IMR-90 (cell line): ENCODE measurements around the gene GPRC5C. TPM values are rescaled to one million over a fixed set of nuclear protein-coding genes. Genes with fewer than 3 reads are reported as not detected.

ENCODE experiments used
- ATAC-seq: fragments of 200-7000 bp; cut with Tn5 transposase; 2 replicates; pipeline ENCODE4 v1.9.1; 2020; ENCODE audit warnings: low read depth, mild to moderate bottlenecking, moderate library complexity
- BruUV-seq: library from RNA; stranded (reverse); fragments of 400-500 nt; replicated peaks from 2 replicates; lab custom pipeline; 2021; lab: Mats Ljungman, UMichigan
- CTCF ChIA-PET: fragments of 300-600 bp; formaldehyde crosslinking; extraction: SDS; loops from one replicate; lab custom pipeline; 2021; ENCODE audit warnings: antibody characterized with exemption; lab: Yijun Ruan, JAX
- POLR2A ChIA-PET: fragments of 300-600 bp; sonication (Branson Sonifier 250); formaldehyde crosslinking; loops from one replicate; lab custom pipeline; 2022; ENCODE audit warnings: antibody characterized with exemption; ENCODE audit not compliant: unreplicated experiment; lab: Charles Lee
- DNase-seq: peaks from one replicate; pipeline ENCODE4 v3.0.0; 2013
- H2AFZ ChIP-seq: replicated peaks from 2 replicates; pipeline ENCODE3; 2013; ENCODE audit warnings: low read length, mild to moderate bottlenecking; ENCODE audit not compliant: poor library complexity
- H2AK5ac ChIP-seq: 2 replicates; pipeline ENCODE4 v1.6.1; 2013; ENCODE audit warnings: low read depth, low read length, inconsistent platforms
- H2AK9ac ChIP-seq: replicated peaks from 2 replicates; pipeline ENCODE3; 2013; ENCODE audit warnings: mild to moderate bottlenecking, low read depth, low read length, moderate library complexity; ENCODE audit not compliant: poor library complexity
- H2BK120ac ChIP-seq: 2 replicates; pipeline ENCODE4 v1.6.1; 2013; ENCODE audit warnings: low read depth, low read length, inconsistent platforms
- H2BK15ac ChIP-seq: 3 replicates; pipeline ENCODE4 v1.6.1; 2013; ENCODE audit warnings: low read depth, low read length, inconsistent platforms
- H2BK20ac ChIP-seq: 2 replicates; pipeline ENCODE4 v1.6.1; 2013; ENCODE audit warnings: low read depth, mild to moderate bottlenecking, inconsistent platforms, low read length, moderate library complexity
- H2BK5ac ChIP-seq: 2 replicates; pipeline ENCODE4 v1.6.1; 2013; ENCODE audit warnings: mild to moderate bottlenecking, low read depth, low read length, inconsistent platforms; ENCODE audit not compliant: poor library complexity, severe bottlenecking
- H3K14ac ChIP-seq: replicated peaks from 2 replicates; pipeline ENCODE4 v1.6.1; 2013; ENCODE audit warnings: low read depth, low read length, inconsistent platforms
- H3K18ac ChIP-seq: 2 replicates; pipeline ENCODE4 v1.6.1; 2013; ENCODE audit warnings: low read depth, low read length, control low read depth
- H3K23ac ChIP-seq: 2 replicates; pipeline ENCODE4 v1.6.1; 2013; ENCODE audit warnings: low read depth, low read length, inconsistent platforms
- H3K27ac ChIP-seq: 2 replicates; pipeline ENCODE4 v1.5.1; 2013; ENCODE audit warnings: mild to moderate bottlenecking, control low read depth, low read length; ENCODE audit not compliant: insufficient read depth
- H3K27me3 ChIP-seq: 2 replicates; pipeline ENCODE4 v1.6.1; 2013; ENCODE audit warnings: low read length; ENCODE audit not compliant: control insufficient read depth, insufficient read depth
- H3K36me3 ChIP-seq: 2 replicates; pipeline ENCODE4 v1.6.1; 2013; ENCODE audit warnings: low read length, mixed read lengths; ENCODE audit not compliant: control insufficient read depth, insufficient read depth
- H3K4ac ChIP-seq: 2 replicates; pipeline ENCODE4 v1.6.1; 2013; ENCODE audit warnings: low read depth, low read length, inconsistent platforms
- H3K4me1 ChIP-seq: 2 replicates; pipeline ENCODE4 v1.6.1; 2013; ENCODE audit warnings: low read length, mixed read lengths; ENCODE audit not compliant: control insufficient read depth, insufficient read depth
- H3K4me2 ChIP-seq: 2 replicates; pipeline ENCODE4 v1.6.1; 2013; ENCODE audit warnings: low read depth, mild to moderate bottlenecking, control low read depth, low read length, moderate library complexity
- H3K4me3 ChIP-seq: 2 replicates; pipeline ENCODE4 v1.5.1; 2013; ENCODE audit warnings: low read depth, mild to moderate bottlenecking, control low read depth, low read length, moderate library complexity; ENCODE audit not compliant: insufficient read depth
- H3K56ac ChIP-seq: 2 replicates; pipeline ENCODE4 v1.6.1; 2013; ENCODE audit warnings: low read length, inconsistent platforms; ENCODE audit not compliant: insufficient read depth; ENCODE audit errors: extremely low read depth
- H3K79me1 ChIP-seq, 2 experiments: 2 replicates each; pipeline ENCODE4 v1.6.1; 2013; ENCODE audit warnings: low read length in 2 of 2, inconsistent platforms in 1 of 2, low read depth in 1 of 2
- H3K9ac ChIP-seq: 2 replicates; pipeline ENCODE4 v1.6.1; 2013; ENCODE audit warnings: low read depth, low read length, control low read depth
- H3K9me1 ChIP-seq: 2 replicates; pipeline ENCODE4 v1.6.1; 2013; ENCODE audit warnings: low read length, inconsistent platforms; ENCODE audit not compliant: insufficient read depth
- H3K9me3 ChIP-seq: 2 replicates; pipeline ENCODE4 v1.6.1; 2013; ENCODE audit warnings: low read length; ENCODE audit not compliant: control insufficient read depth, insufficient read depth
- H4K20me1 ChIP-seq: 2 replicates; pipeline ENCODE4 v1.6.1; 2013; ENCODE audit warnings: low read length, inconsistent platforms; ENCODE audit not compliant: insufficient read depth
- H4K5ac ChIP-seq: 2 replicates; pipeline ENCODE4 v1.6.1; 2013; ENCODE audit warnings: mild to moderate bottlenecking, low read depth, low read length, control low read depth
- H4K8ac ChIP-seq, 2 experiments: 2 replicates each; pipeline ENCODE4 v1.6.1; 2013; ENCODE audit warnings: low read depth in 2 of 2, low read length in 2 of 2, control low read depth in 1 of 2, inconsistent platforms in 1 of 2
- H4K91ac ChIP-seq: 2 replicates; pipeline ENCODE4 v1.6.1; 2013; ENCODE audit warnings: low read depth, low read length, inconsistent platforms; ENCODE audit not compliant: insufficient read depth
- BHLHE40 ChIP-seq: fragments of 150-350 bp; IDR thresholded peaks from 2 replicates; pipeline ENCODE4 v1.6.1; 2016; ENCODE audit warnings: mild to moderate bottlenecking, low read depth, low read length
- CEBPB ChIP-seq: IDR thresholded peaks from 2 replicates; pipeline ENCODE4 v1.6.1; 2012; ENCODE audit warnings: low read depth, low read length, improper control_type of control experiment
- CTCF ChIP-seq: conservative IDR thresholded peaks from 2 replicates; pipeline ENCODE4 v1.5.1; 2012; ENCODE audit warnings: mild to moderate bottlenecking, low read depth, low read length, improper control_type of control experiment
- RAD21 ChIP-seq: IDR thresholded peaks from 2 replicates; pipeline ENCODE4 v1.6.1; 2012; ENCODE audit warnings: low read length, improper control_type of control experiment
- SMC3 ChIP-seq: fragments of 150-350 bp; IDR thresholded peaks from 2 replicates; pipeline ENCODE4 v1.6.1; 2016; ENCODE audit warnings: low read depth, mild to moderate bottlenecking, antibody characterized with exemption, low read length, moderate library complexity
- WGBS, 2 experiments: methylation state at CpG; one replicate each; pipeline versions ENCODE4 v1.1.5 to v1.1.7; 2013; ENCODE audit warnings: missing lambda C conversion rate in 2 of 2; ENCODE audit not compliant: insufficient read length in 1 of 2; ENCODE audit errors: extremely low coverage in 2 of 2; 5-methylcytosine and 5-hydroxymethylcytosine counted together
- dilution Hi-C: fragments of 300-500 bp; cut with HindIII; formaldehyde crosslinking; loops from one replicate; pipeline ENCODE4 v1.14.3; 2018; ENCODE audit warnings: low sequenced_read_pairs; ENCODE audit not compliant: unreplicated experiment
- in situ Hi-C: fragments of 300-500 bp; cut with MboI; formaldehyde crosslinking; loops from 3 replicates; pipeline ENCODE4 v1.14.3; 2019; ENCODE audit warnings: low sequenced_read_pairs, inconsistent platforms, mixed read lengths
- intact Hi-C: fragments of 100-400 bp; cut with micrococcal nuclease; formaldehyde crosslinking; loops from 2 replicates; pipeline ENCODE4 v1.10.0; 2022
- microRNA-seq, 2 experiments: library from miRNA; stranded (forward) in 1 of 2; unstranded in 1 of 2; fragments of 10-50 nt in 1 of 2; fragments of <30 nt in 1 of 2; gene quantifications in 1 of 2; microRNA quantifications in 1 of 2; one replicate each; pipeline versions ENCODE3 to v1.1.0; 2013 to 2020; ENCODE audit not compliant: insufficient read depth in 1 of 2, insufficient read length in 1 of 2, unreplicated experiment in 1 of 2
- polyA plus RNA-seq, 3 experiments: library from polyadenylated mRNA; depleted of rRNA; stranded (reverse); fragments of >200 nt; gene quantifications; 2 replicates each; pipeline ENCODE4 v1.2.3, GENCODE V29; 2012; ENCODE audit warnings: low replicate concordance in 1 of 3
- small RNA-seq, 5 experiments: library from RNA; depleted of rRNA; stranded (forward); fragments of <200 nt; gene quantifications; one replicate each; pipeline ENCODE3, GENCODE V24; 2012
- total RNA-seq: library from RNA; depleted of rRNA; stranded (reverse); fragments of >200 nt; gene quantifications from 2 replicates; pipeline ENCODE4 v1.2.3, GENCODE V29; 2012; rRNA removed
- TF ChIP-seq, protein P1 (sequence below): fragments of 150-350 bp; IDR thresholded peaks from 2 replicates; pipeline ENCODE4 v1.6.1; 2017; ENCODE audit warnings: mild to moderate bottlenecking, antibody characterized with exemption, low read length, low read depth

Gene GPRC5C
- total and polyA plus RNA-seq, 2 of the 4 experiments (the other 2 are of a cell fraction), result not detected

GRCh38 chr17:74493331-74493833 is 61.5 kb downstream of the GPRC5C start:
- no CpG with 5 or more reads among the region's 11 CpGs for WGBS, 2 experiments
- CTCF ChIA-PET, result no interaction called here

More at GRCh38 chr17:74493331-74493833, 61.5 kb downstream of the GPRC5C start:
- dilution Hi-C loops (no loop called here), in situ Hi-C loops (no loop called here), intact Hi-C loops (no loop called here)
- Histone ChIP-seq H2BK15ac (no peak overlapping the region), H3K56ac (no peak overlapping the region), H3K4me3 (no peak overlapping the region), H3K4ac (no peak overlapping the region), H2AFZ (no peak overlapping the region), H4K91ac (no peak overlapping the region), H3K23ac (no peak overlapping the region), H4K8ac (no peak overlapping the region), H3K14ac (no peak overlapping the region), H3K9me3 (no peaks in the 10 kb centered on the region), H2BK20ac (no peak overlapping the region), H3K4me2 (no peak overlapping the region), H3K27me3 (no peaks in the 10 kb centered on the region), H3K9ac (no peak overlapping the region), H2BK5ac (no peak overlapping the region), H3K27ac (no peak overlapping the region), H2AK9ac (no peak overlapping the region), H3K79me1 (no peaks in the 10 kb centered on the region), H4K5ac (no peak overlapping the region), H3K36me3 (no peaks in the 10 kb centered on the region), H4K20me1 (no peaks in the 10 kb centered on the region), H3K18ac (no peak overlapping the region), H2AK5ac (no peak overlapping the region), H2BK120ac (no peak overlapping the region), H3K9me1 (no peaks in the 10 kb centered on the region), H3K4me1 (no peaks in the 10 kb centered on the region)
- TF ChIP-seq BHLHE40, result no peak
- TF ChIP-seq SMC3, result peak; percentile 35
- TF ChIP-seq RAD21, result peak; percentile 60
- TF ChIP-seq CTCF, result peak; percentile 61
- TF ChIP-seq CEBPB, result no peak
- TF ChIP-seq, protein P1, sequence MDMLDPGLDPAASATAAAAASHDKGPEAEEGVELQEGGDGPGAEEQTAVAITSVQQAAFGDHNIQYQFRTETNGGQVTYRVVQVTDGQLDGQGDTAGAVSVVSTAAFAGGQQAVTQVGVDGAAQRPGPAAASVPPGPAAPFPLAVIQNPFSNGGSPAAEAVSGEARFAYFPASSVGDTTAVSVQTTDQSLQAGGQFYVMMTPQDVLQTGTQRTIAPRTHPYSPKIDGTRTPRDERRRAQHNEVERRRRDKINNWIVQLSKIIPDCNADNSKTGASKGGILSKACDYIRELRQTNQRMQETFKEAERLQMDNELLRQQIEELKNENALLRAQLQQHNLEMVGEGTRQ, result no peak
- POLR2A ChIA-PET, result no interaction called here
- ATAC-seq (peak; percentile 90), DNase-seq (peak; percentile 45)
- no TSS peak for BruUV-seq

Small RNAs within 50 kb of the gene (microRNA-seq; reads per million reads assigned to microRNA genes)
- not detected for gene RNA5SP448 (ENCODE audit: insufficient read depth, insufficient read length)

Small RNAs within 50 kb of the gene (small RNA-seq; reads per million reads assigned to genes)
- gene RNA5SP448, result 0 reads per million in 5 experiments

Other genes with a start within 250 kb of the GPRC5C start
- gene RPL38, start 228.4 kb upstream of the GPRC5C start, total RNA-seq, result 111 and 296 TPM in 2 replicates
- 527 and 1,407 TPM in 2 replicates for gene RPL38, start 228.4 kb upstream of the GPRC5C start, polyA plus RNA-seq (2012; rRNA removed)
- gene TTYH2, start 218.5 kb upstream of the GPRC5C start, total RNA-seq, result 2.3 and 4.2 TPM in 2 replicates
- gene TTYH2, start 218.5 kb upstream of the GPRC5C start, polyA plus RNA-seq (2012; rRNA removed), result 5.7 and 6.8 TPM in 2 replicates
- gene DNAI2, start 157.9 kb upstream of the GPRC5C start, total RNA-seq, result not detected in 2 replicates
- not detected in 2 replicates for gene DNAI2, start 157.9 kb upstream of the GPRC5C start, polyA plus RNA-seq (2012; rRNA removed)
- not detected in 2 replicates for gene KIF19, start 105.9 kb upstream of the GPRC5C start, total RNA-seq
- gene KIF19, start 105.9 kb upstream of the GPRC5C start, polyA plus RNA-seq (2012; rRNA removed), result not detected in 2 replicates
- not detected in 2 replicates for gene BTBD17, start 70.2 kb upstream of the GPRC5C start, total RNA-seq
- gene BTBD17, start 70.2 kb upstream of the GPRC5C start, polyA plus RNA-seq (2012; rRNA removed), result not detected in 2 replicates
- not detected in 2 replicates for gene GPR142, start 64.6 kb upstream of the GPRC5C start, total RNA-seq
- not detected in 2 replicates for gene GPR142, start 64.6 kb upstream of the GPRC5C start, polyA plus RNA-seq (2012; rRNA removed)
- gene CD300A, start 34.5 kb downstream of the GPRC5C start, total RNA-seq, result not detected in 2 replicates
- gene CD300A, start 34.5 kb downstream of the GPRC5C start, polyA plus RNA-seq (2012; rRNA removed), result not detected in 2 replicates
- not detected in 2 replicates for gene CD300LB, start 99.4 kb downstream of the GPRC5C start, total RNA-seq
- gene CD300LB, start 99.4 kb downstream of the GPRC5C start, polyA plus RNA-seq (2012; rRNA removed), result not detected in 2 replicates
- not detected in 2 replicates for gene CD300C, start 114.0 kb downstream of the GPRC5C start, total RNA-seq
- gene CD300C, start 114.0 kb downstream of the GPRC5C start, polyA plus RNA-seq (2012; rRNA removed), result not detected in 2 replicates
- not detected in 2 replicates for gene CD300H, start 135.4 kb downstream of the GPRC5C start, total RNA-seq
- not detected in 2 replicates for gene CD300H, start 135.4 kb downstream of the GPRC5C start, polyA plus RNA-seq (2012; rRNA removed)
- not detected in 2 replicates for gene CD300LD, start 160.2 kb downstream of the GPRC5C start, total RNA-seq
- gene CD300LD, start 160.2 kb downstream of the GPRC5C start, polyA plus RNA-seq (2012; rRNA removed), result not detected in 2 replicates
- gene CD300E, start 191.7 kb downstream of the GPRC5C start, total RNA-seq, result not detected in 2 replicates
- not detected in 2 replicates for gene CD300E, start 191.7 kb downstream of the GPRC5C start, polyA plus RNA-seq (2012; rRNA removed)